Cardiac muscle cell (in vitro differentiated cells and primary cell): ENCODE data around the gene ZNF521. TPM values are rescaled to one million over a fixed set of nuclear protein-coding genes. Genes with fewer than 3 reads are reported as not detected.

Experiments used
- DNase-seq, 2 donors: peaks; one replicate each; pipeline versions ENCODE4 v3.0.0 to v3.0.0-alpha.2; 2010 to 2017; ENCODE audit warnings: low read depth in 1 of 2, low spot score in 1 of 2
- H3K27ac ChIP-seq: fragments of 200-600 bp; sonication (generic); 2 replicates; pipeline ENCODE4 v1.5.1; 2016
- H3K27me3 ChIP-seq: fragments of 200-600 bp; sonication (generic); 2 replicates; pipeline ENCODE4 v1.6.0; 2016; ENCODE audit warnings: control low read depth
- H3K36me3 ChIP-seq: fragments of 200-600 bp; sonication (generic); 2 replicates; pipeline ENCODE4 v1.5.1; 2016; ENCODE audit warnings: control low read depth
- H3K4me1 ChIP-seq: fragments of 200-600 bp; sonication (generic); 2 replicates; pipeline ENCODE4 v1.8.1; 2017; ENCODE audit warnings: low read depth, mild to moderate bottlenecking, mixed run types
- H3K4me3 ChIP-seq: fragments of 200-600 bp; sonication (generic); 2 replicates; pipeline ENCODE4 v1.5.1; 2016; ENCODE audit warnings: mild to moderate bottlenecking
- H3K9me3 ChIP-seq: fragments of 200-600 bp; sonication (generic); 2 replicates; pipeline ENCODE4 v1.5.1; 2017; ENCODE audit warnings: low read depth, mild to moderate bottlenecking, control low read depth
- CTCF ChIP-seq: IDR thresholded peaks from 2 replicates; pipeline ENCODE4 v1.5.1; 2012; ENCODE audit warnings: low read depth, mild to moderate bottlenecking, low read length
- polyA plus RNA-seq: library from polyadenylated mRNA; unstranded; fragments of >200 nt; fragmentation: Nextera tagmentation; extraction: Ambion mirVana; gene quantifications from 2 replicates; pipeline ENCODE4 v1.2.1, GENCODE V29; 2016
- total RNA-seq: library from RNA; depleted of rRNA; stranded (reverse); fragments of >200 nt; gene quantifications from 2 replicates; pipeline ENCODE4 v1.2.3, GENCODE V29; 2016

The ZNF521 gene
- total and polyA plus RNA-seq, 2 experiments from 2014 or later, result 34.2 to 442 TPM

GRCh38 chr18:25111377-25112288 lies 240.3 kb downstream of the ZNF521 start:
- Histone ChIP-seq H3K36me3 (no peaks in the 10 kb centered on the region), H3K4me1 (peaks cover 29% of the 10 kb centered on the region), H3K4me3 (no peak overlapping the region), H3K27ac (peak overlapping the region; percentile 68), H3K9me3 (no peaks in the 10 kb centered on the region), H3K27me3 (no peaks in the 10 kb centered on the region)
- DNase-seq, result no peak
- no peak for TF ChIP-seq CTCF

DNA sequence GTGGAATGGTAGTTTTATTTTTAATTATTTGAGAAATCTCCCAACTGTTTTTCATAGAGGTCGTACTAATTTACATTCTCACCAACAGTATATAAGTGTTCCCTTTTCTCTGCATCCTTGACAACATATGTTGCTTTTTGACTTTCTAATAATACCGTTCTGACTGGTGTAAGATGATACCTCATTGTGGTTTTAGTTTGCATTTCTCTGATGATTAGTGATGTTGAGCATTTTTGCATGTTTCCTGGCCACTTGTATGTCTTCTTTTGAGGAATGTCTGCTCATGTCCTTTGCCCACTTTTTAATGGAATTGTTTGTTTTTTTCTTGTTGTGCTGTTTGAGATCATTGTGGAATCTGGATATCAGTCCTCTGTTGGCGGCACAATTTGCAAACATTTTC lies 242.5 kb downstream of the ZNF521 start:
- DNase-seq, result no peak

GRCh38 chr18:25103468-25104155 lies 248.4 kb downstream of the ZNF521 start:
- H3K9me3 ChIP-seq, result no peaks in the 10 kb centered on the region
- no peak for TF ChIP-seq CTCF
- no peak for DNase-seq
- no peak overlapping the region for H3K27ac ChIP-seq
- H3K4me1 ChIP-seq, result peaks cover 4% of the 10 kb centered on the region
- H3K36me3 ChIP-seq, result no peaks in the 10 kb centered on the region
- no peaks in the 10 kb centered on the region for H3K27me3 ChIP-seq
- H3K4me3 ChIP-seq, result no peak overlapping the region

More for the DNA sequence above, 242.5 kb downstream of the ZNF521 start:
- no peak for TF ChIP-seq CTCF
- H3K4me3 ChIP-seq, result no peak overlapping the region
- peaks cover 23% of the 10 kb centered on the region for H3K4me1 ChIP-seq
- H3K27ac ChIP-seq, result no peak overlapping the region
- no peaks in the 10 kb centered on the region for H3K9me3 ChIP-seq
- no peaks in the 10 kb centered on the region for H3K36me3 ChIP-seq
- no peaks in the 10 kb centered on the region for H3K27me3 ChIP-seq

GRCh38 chr18:25102662-25103061 lies 249.3 kb downstream of the ZNF521 start:
- no peaks in the 10 kb centered on the region for H3K9me3 ChIP-seq
- H3K27me3 ChIP-seq, result no peaks in the 10 kb centered on the region
- no peak for DNase-seq
- no peak overlapping the region for H3K4me3 ChIP-seq
- no peaks in the 10 kb centered on the region for H3K36me3 ChIP-seq
- no peak for TF ChIP-seq CTCF
- H3K27ac ChIP-seq, result no peak overlapping the region
- H3K4me1 ChIP-seq, result peaks cover 4% of the 10 kb centered on the region

DNA sequence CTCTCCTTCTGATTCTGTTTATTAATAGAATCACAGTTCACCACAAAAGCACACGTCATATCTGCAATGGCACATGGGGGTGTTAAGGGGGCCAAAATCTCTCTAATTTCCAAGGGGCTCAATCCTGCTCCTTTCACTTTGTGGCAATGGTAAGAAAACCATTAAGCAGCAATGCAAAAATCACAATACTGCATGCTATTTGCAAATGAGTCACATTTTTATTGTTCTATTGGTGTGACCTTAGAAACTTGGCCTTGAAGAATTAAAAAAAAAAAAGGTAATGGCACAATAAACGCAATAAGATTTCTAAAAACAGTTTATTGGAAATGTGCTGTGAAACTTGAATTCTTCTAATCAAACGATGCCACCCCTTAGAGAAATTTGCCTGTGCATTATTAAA lies 251.5 kb downstream of the ZNF521 start:
- no peaks in the 10 kb centered on the region for H3K36me3 ChIP-seq
- H3K27me3 ChIP-seq, result no peaks in the 10 kb centered on the region
- no peak for TF ChIP-seq CTCF
- no peak for DNase-seq
- H3K4me1 ChIP-seq, result peaks cover 4% of the 10 kb centered on the region
- no peaks in the 10 kb centered on the region for H3K9me3 ChIP-seq
- H3K27ac ChIP-seq, result no peak overlapping the region
- H3K4me3 ChIP-seq, result no peak overlapping the region
